SU-DHL-6 (cell line): ENCODE results near the gene SPTLC1.

Experiments
- EZH2phosphoT487 ChIP-seq: fragments of 200-600 bp; sonication (generic), shearing (Covaris generic); conservative IDR thresholded peaks from 2 replicates; pipeline ENCODE4 v1.6.1; 2018; ENCODE audit warnings: mild to moderate bottlenecking, antibody characterized with exemption, low read length, moderate library complexity, mixed read lengths
- TF ChIP-seq, protein P1 (sequence below): fragments of 200-600 bp; sonication (generic); IDR thresholded peaks from one replicate; pipeline ENCODE4 v1.5.1; 2017; ENCODE audit warnings: antibody characterized with exemption, mild to moderate bottlenecking, low read length, moderate library complexity; ENCODE audit not compliant: insufficient read depth, poor library complexity, severe bottlenecking

DNA sequence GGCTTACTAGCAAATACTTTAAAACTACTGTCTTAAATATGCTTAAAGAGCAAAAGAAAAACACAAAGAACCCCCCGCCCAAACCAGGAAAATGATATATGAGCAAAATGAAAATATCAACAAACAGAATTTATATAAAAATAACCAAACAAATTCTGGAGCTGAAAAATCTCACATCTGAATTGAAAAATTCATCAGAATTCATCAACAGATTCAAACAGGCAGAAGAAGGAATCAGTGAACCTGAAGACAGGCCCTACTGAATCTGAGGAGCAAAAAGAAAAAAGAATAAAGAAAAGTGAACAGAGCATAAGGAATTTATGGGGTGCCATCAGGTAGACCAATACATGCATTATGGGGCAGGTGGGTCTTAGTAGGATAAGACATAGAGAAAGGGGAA lies 49.8 kb upstream of the SPTLC1 start:
- TF ChIP-seq, protein P1, sequence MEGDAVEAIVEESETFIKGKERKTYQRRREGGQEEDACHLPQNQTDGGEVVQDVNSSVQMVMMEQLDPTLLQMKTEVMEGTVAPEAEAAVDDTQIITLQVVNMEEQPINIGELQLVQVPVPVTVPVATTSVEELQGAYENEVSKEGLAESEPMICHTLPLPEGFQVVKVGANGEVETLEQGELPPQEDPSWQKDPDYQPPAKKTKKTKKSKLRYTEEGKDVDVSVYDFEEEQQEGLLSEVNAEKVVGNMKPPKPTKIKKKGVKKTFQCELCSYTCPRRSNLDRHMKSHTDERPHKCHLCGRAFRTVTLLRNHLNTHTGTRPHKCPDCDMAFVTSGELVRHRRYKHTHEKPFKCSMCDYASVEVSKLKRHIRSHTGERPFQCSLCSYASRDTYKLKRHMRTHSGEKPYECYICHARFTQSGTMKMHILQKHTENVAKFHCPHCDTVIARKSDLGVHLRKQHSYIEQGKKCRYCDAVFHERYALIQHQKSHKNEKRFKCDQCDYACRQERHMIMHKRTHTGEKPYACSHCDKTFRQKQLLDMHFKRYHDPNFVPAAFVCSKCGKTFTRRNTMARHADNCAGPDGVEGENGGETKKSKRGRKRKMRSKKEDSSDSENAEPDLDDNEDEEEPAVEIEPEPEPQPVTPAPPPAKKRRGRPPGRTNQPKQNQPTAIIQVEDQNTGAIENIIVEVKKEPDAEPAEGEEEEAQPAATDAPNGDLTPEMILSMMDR = no peak
- no peak for TF ChIP-seq EZH2phosphoT487
